ENCODE results near the gene YIPF4.
"Not testable (repeated sequence)": the region's sequence is repeated elsewhere in the genome, so short reads cannot be mapped to it uniquely, and the experiment has no call there.

YIPF4 gene

GRCh38 chr2:32260376-32260775 is 17.3 kb upstream of the YIPF4 start:
- in situ Hi-C loops (cut with MboI; ENCODE audit: low pct_unique_long_range_greater_than_20kb, low sequenced_read_pairs, unreplicated experiment), result no loop called here
- no peak for TF ChIP-seq CTCF (IDR thresholded peaks at IDR 0.05; ENCODE audit: extremely low read depth, insufficient read depth, missing control alignments)
- DNase-seq (ENCODE audit: low spot score), result no peak

- DNase-seq (ENCODE audit: low spot score), result no peak
- in situ Hi-C loops (cut with MboI; ENCODE audit: low pct_unique_long_range_greater_than_20kb, low sequenced_read_pairs, unreplicated experiment), result no loop called here
- no peak for TF ChIP-seq CTCF (IDR thresholded peaks at IDR 0.05; ENCODE audit: extremely low read depth, insufficient read depth, missing control alignments)
Observed at GRCh38 chr2:32262105-32262504, 15.6 kb upstream of the YIPF4 start.

- in situ Hi-C loops (cut with MboI; ENCODE audit: low pct_unique_long_range_greater_than_20kb, low sequenced_read_pairs, unreplicated experiment), result no loop called here
- TF ChIP-seq CTCF (IDR thresholded peaks at IDR 0.05; ENCODE audit: extremely low read depth, insufficient read depth, missing control alignments), result no peak
- DNase-seq (ENCODE audit: low spot score), result peak; percentile 58
Observed at GRCh38 chr2:32264422-32265105, 13.1 kb upstream of the YIPF4 start, which contains the start of gene NLRC4. NLRC4 (minus strand) TSS chr2:32264886; CDS start chr2:32256775, 8,111 bp downstream.

GRCh38 chr2:32271063-32271462 is 6.6 kb upstream of the YIPF4 start:
- in situ Hi-C loops (cut with MboI; ENCODE audit: low pct_unique_long_range_greater_than_20kb, low sequenced_read_pairs, unreplicated experiment), result no loop called here
- DNase-seq (ENCODE audit: low spot score), result no peak
- TF ChIP-seq CTCF (IDR thresholded peaks at IDR 0.05; ENCODE audit: extremely low read depth, insufficient read depth, missing control alignments), result no peak

GRCh38 chr2:32272279-32272678 is 5.4 kb upstream of the YIPF4 start:
- DNase-seq (ENCODE audit: low spot score), result no peak
- in situ Hi-C loops (cut with MboI; ENCODE audit: low pct_unique_long_range_greater_than_20kb, low sequenced_read_pairs, unreplicated experiment), result no loop called here
- no peak for TF ChIP-seq CTCF (IDR thresholded peaks at IDR 0.05; ENCODE audit: extremely low read depth, insufficient read depth, missing control alignments)

GRCh38 chr2:32274289-32274688 is 3.4 kb upstream of the YIPF4 start:
- no peak for DNase-seq (ENCODE audit: low spot score)
- in situ Hi-C loops (cut with MboI; ENCODE audit: low pct_unique_long_range_greater_than_20kb, low sequenced_read_pairs, unreplicated experiment), result no loop called here
- no peak for TF ChIP-seq CTCF (IDR thresholded peaks at IDR 0.05; ENCODE audit: extremely low read depth, insufficient read depth, missing control alignments)

DNA sequence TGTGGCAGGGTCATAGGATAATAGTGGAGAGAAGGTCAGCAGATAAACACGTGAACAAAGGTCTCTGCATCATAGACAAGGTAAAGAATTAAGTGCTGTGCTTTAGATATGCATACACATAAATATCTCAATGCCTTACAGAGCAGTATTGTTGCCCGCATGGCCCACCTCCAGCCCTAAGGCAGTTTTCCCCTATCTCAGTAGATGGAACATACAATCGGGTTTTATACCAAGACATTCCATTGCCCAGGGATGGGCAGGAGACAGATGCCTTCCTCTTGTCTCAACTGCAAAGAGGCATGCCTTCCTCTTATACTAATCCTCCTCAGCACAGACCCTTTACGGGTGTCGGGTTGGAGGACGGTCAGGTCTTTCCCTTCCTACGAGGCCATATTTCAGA is 1.9 kb upstream of the YIPF4 start:
- DNase-seq (ENCODE audit: low spot score); in situ Hi-C loops (cut with MboI; ENCODE audit: low pct_unique_long_range_greater_than_20kb, low sequenced_read_pairs, unreplicated experiment): not testable (repeated sequence)
